ENCODE data around the gene MRPS5. TPM values are rescaled to one million over a fixed set of nuclear protein-coding genes. Genes with fewer than 3 reads are reported as not detected.
A peak's percentile ranks its signal among the peaks of the same experiment; 100 is the strongest.

The MRPS5 gene
- total RNA-seq, 1 donor from 2014 or later, result 32.9 TPM

DNA sequence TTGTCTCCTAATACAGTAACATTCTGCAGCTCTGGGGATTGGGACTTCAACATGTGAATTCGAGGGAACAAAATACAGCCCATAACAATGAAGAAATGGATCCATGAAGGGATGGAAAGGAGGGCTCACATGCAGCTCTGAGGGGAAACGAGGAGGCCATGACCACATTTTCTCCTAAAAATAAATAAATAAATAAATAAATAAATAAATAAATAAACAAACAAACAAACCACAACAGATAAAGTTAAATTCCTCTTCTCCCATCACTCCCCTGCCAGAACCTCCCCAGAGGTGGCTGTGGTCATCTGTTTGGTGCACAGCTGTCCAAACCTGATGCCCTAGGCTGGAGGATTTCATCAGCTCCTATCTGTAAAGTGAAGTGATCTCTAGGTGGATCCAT, 53.4 kb downstream of the MRPS5 start:
- TF ChIP-seq, protein P1, sequence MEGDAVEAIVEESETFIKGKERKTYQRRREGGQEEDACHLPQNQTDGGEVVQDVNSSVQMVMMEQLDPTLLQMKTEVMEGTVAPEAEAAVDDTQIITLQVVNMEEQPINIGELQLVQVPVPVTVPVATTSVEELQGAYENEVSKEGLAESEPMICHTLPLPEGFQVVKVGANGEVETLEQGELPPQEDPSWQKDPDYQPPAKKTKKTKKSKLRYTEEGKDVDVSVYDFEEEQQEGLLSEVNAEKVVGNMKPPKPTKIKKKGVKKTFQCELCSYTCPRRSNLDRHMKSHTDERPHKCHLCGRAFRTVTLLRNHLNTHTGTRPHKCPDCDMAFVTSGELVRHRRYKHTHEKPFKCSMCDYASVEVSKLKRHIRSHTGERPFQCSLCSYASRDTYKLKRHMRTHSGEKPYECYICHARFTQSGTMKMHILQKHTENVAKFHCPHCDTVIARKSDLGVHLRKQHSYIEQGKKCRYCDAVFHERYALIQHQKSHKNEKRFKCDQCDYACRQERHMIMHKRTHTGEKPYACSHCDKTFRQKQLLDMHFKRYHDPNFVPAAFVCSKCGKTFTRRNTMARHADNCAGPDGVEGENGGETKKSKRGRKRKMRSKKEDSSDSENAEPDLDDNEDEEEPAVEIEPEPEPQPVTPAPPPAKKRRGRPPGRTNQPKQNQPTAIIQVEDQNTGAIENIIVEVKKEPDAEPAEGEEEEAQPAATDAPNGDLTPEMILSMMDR (IDR thresholded peaks at IDR 0.05), result no peak
- Mint-ChIP-seq H3K4me3 (ENCODE audit: unreplicated experiment) (no peak overlapping the region), H3K9me3 (ENCODE audit: low read depth) (no peaks in the 10 kb centered on the region), H3K36me3 (ENCODE audit: low read depth) (no peaks in the 10 kb centered on the region), H3K27me3 (ENCODE audit: low read depth) (peaks cover 28% of the 10 kb centered on the region), H3K4me1 (ENCODE audit: low read depth) (no peaks in the 10 kb centered on the region), H3K27ac (ENCODE audit: unreplicated experiment) (no peak overlapping the region)
- DNase-seq (ENCODE audit: low spot score), result no peak

GRCh38 chr2:95063086-95063958, 58.3 kb downstream of the MRPS5 start:
- DNase-seq (ENCODE audit: low spot score), result peak; percentile 47
- Mint-ChIP-seq H3K36me3 (ENCODE audit: low read depth) (no peaks in the 10 kb centered on the region), H3K9me3 (ENCODE audit: low read depth) (no peaks in the 10 kb centered on the region), H3K27ac (ENCODE audit: unreplicated experiment) (no peak overlapping the region), H3K4me1 (ENCODE audit: low read depth) (peaks cover 2% of the 10 kb centered on the region), H3K4me3 (ENCODE audit: unreplicated experiment) (no peak overlapping the region), H3K27me3 (ENCODE audit: low read depth) (peaks cover 29% of the 10 kb centered on the region)
- TF ChIP-seq, protein P1 (IDR thresholded peaks at IDR 0.05), result no peak

- Mint-ChIP-seq H3K27ac (ENCODE audit: unreplicated experiment) (no peak overlapping the region), H3K4me3 (ENCODE audit: unreplicated experiment) (no peak overlapping the region), H3K27me3 (ENCODE audit: low read depth) (peaks cover 36% of the 10 kb centered on the region), H3K4me1 (ENCODE audit: low read depth) (peaks cover 2% of the 10 kb centered on the region), H3K36me3 (ENCODE audit: low read depth) (no peaks in the 10 kb centered on the region), H3K9me3 (ENCODE audit: low read depth) (no peaks in the 10 kb centered on the region)
- TF ChIP-seq, protein P1 (IDR thresholded peaks at IDR 0.05), result no peak
- peak; percentile 68 for DNase-seq (ENCODE audit: low spot score)
Measured at GRCh38 chr2:95062242-95063085, 59.1 kb downstream of the MRPS5 start.

DNA sequence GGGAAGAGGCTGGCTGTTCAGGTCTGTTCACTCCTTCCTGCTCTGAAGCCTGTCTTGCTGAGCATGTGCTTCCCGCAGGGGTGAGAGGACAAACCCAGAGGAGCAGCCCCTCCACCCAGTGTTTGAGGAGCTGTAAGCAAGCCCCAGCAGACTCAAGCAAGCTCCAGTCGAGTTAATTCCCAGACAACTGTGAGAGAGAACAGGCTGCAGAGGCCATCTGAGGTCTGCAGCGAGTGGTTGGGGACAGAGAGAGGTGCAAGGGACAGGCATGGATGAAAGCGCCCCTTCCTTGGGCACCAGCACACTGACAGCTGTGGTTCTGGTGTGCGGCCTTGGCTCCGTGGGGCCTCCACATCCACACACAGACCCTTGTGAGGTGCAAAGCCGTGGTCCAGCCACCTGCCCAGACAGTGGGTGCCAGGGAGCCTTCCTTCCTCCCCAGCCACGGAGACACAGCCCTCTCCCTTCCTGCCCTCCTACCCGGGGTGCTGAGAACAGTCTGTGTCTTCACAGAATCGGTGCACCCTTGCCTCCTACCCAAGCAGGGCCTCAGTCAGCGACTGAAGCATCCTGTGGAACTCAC, 59.9 kb downstream of the MRPS5 start:
- H3K27ac Mint-ChIP-seq (ENCODE audit: unreplicated experiment), result no peak overlapping the region
- H3K4me3 Mint-ChIP-seq (ENCODE audit: unreplicated experiment), result no peak overlapping the region
- H3K27me3 Mint-ChIP-seq (ENCODE audit: low read depth), result peaks cover 36% of the 10 kb centered on the region
- TF ChIP-seq, protein P1 (IDR thresholded peaks at IDR 0.05), result no peak
- no peaks in the 10 kb centered on the region for H3K9me3 Mint-ChIP-seq (ENCODE audit: low read depth)
- peak; percentile 73 for DNase-seq (ENCODE audit: low spot score)
- peaks cover 7% of the 10 kb centered on the region for H3K4me1 Mint-ChIP-seq (ENCODE audit: low read depth)
- no peaks in the 10 kb centered on the region for H3K36me3 Mint-ChIP-seq (ENCODE audit: low read depth)

- peaks cover 8% of the 10 kb centered on the region for H3K4me1 Mint-ChIP-seq (ENCODE audit: low read depth)
- H3K9me3 Mint-ChIP-seq (ENCODE audit: low read depth), result no peaks in the 10 kb centered on the region
- H3K27ac Mint-ChIP-seq (ENCODE audit: unreplicated experiment), result no peak overlapping the region
- H3K36me3 Mint-ChIP-seq (ENCODE audit: low read depth), result no peaks in the 10 kb centered on the region
- TF ChIP-seq, protein P1 (IDR thresholded peaks at IDR 0.05), result no peak
- DNase-seq (ENCODE audit: low spot score), result peak; percentile 13
- peaks cover 36% of the 10 kb centered on the region for H3K27me3 Mint-ChIP-seq (ENCODE audit: low read depth)
- no peak overlapping the region for H3K4me3 Mint-ChIP-seq (ENCODE audit: unreplicated experiment)
Measured at GRCh38 chr2:95061119-95061512, 60.5 kb downstream of the MRPS5 start.
